ENCODE data around the gene MGP.

The MGP gene

GRCh38 chr12:14876833-14877232, 8.8 kb downstream of the MGP start:
- Histone ChIP-seq H3K4me1 (ENCODE audit: control insufficient read depth, insufficient read depth, low read length) (no peaks in the 10 kb centered on the region), H3K36me3 (ENCODE audit: control insufficient read depth, insufficient read depth, low read length) (no peaks in the 10 kb centered on the region), H3K27me3 (ENCODE audit: control insufficient read depth, insufficient read depth, low read length) (no peaks in the 10 kb centered on the region), H3K4me3 (ENCODE audit: low read length) (no peak overlapping the region), H3K9me3 (ENCODE audit: control insufficient read depth, low read length) (no peaks in the 10 kb centered on the region), H3K9ac (ENCODE audit: low read length) (no peak overlapping the region)

DNA sequence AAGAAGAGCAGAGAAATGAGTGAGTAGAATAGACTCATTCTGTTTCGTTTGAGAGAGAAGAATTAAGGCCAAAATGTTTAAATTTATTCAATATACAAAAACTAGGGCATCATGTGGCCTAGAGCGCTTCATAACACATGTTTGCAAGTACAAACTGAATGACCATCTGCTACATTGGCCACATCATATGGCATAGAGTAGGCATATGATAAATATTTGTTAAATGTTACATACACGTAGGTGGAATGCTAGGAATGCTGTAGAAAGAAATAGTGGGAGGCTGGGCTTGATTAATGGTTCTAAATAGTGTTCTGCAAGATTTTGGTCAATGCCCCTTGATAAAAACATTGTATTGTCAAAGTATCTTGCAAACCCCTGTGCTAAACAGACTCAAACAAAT, 10.8 kb downstream of the MGP start:
- no peaks in the 10 kb centered on the region for H3K27me3 ChIP-seq (ENCODE audit: control insufficient read depth, insufficient read depth, low read length)
- no peaks in the 10 kb centered on the region for H3K9me3 ChIP-seq (ENCODE audit: control insufficient read depth, low read length)
- no peak overlapping the region for H3K4me3 ChIP-seq (ENCODE audit: low read length)
- H3K36me3 ChIP-seq (ENCODE audit: control insufficient read depth, insufficient read depth, low read length) = no peaks in the 10 kb centered on the region
- no peaks in the 10 kb centered on the region for H3K4me1 ChIP-seq (ENCODE audit: control insufficient read depth, insufficient read depth, low read length)
- no peak overlapping the region for H3K9ac ChIP-seq (ENCODE audit: low read length)

DNA sequence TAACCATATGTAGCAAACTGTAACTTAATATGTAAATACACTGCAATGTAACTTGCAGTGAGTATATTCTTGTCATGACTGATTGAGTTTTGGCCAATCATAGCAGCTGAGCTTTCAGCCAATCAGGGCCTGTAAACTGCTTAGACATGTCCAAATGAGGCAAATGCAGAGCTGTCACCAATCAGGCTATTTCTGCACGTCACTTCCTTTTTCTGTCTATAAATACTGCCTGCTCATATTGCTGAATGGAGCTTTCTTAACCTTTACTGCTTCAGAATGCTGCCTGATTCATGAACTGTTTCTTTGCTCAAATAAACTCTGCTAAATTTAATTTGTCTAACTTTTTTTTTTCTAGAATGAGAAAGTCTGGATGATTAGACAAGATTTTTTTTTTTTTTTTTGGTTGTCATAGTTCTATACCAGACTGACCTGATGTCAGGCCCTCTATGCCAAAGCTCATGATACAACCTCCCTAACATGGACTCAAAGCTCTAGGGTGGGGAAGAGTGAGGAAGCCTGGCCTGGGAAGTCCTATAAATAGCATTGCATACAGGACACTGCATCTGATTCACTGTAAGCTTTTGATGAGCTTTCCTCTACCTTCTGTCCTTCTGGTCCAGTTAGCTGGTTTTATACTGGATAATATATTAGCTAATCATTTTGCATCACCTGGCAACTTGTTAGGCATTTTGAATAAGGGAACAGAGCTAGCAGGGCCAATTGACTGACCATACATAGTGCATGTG, 12.0 kb downstream of the MGP start:
- H3K4me3 ChIP-seq (ENCODE audit: low read length) = no peak overlapping the region
- H3K4me1 ChIP-seq (ENCODE audit: control insufficient read depth, insufficient read depth, low read length) = peaks cover 6% of the 10 kb centered on the region
- no peaks in the 10 kb centered on the region for H3K9me3 ChIP-seq (ENCODE audit: control insufficient read depth, low read length)
- H3K36me3 ChIP-seq (ENCODE audit: control insufficient read depth, insufficient read depth, low read length) = no peaks in the 10 kb centered on the region
- H3K9ac ChIP-seq (ENCODE audit: low read length) = no peak overlapping the region
- H3K27me3 ChIP-seq (ENCODE audit: control insufficient read depth, insufficient read depth, low read length) = no peaks in the 10 kb centered on the region

GRCh38 chr12:14871886-14872285, 13.8 kb downstream of the MGP start:
- H3K9ac ChIP-seq (ENCODE audit: low read length) = no peak overlapping the region
- peaks cover 6% of the 10 kb centered on the region for H3K4me1 ChIP-seq (ENCODE audit: control insufficient read depth, insufficient read depth, low read length)
- no peaks in the 10 kb centered on the region for H3K9me3 ChIP-seq (ENCODE audit: control insufficient read depth, low read length)
- no peaks in the 10 kb centered on the region for H3K27me3 ChIP-seq (ENCODE audit: control insufficient read depth, insufficient read depth, low read length)
- H3K4me3 ChIP-seq (ENCODE audit: low read length) = no peak overlapping the region
- no peaks in the 10 kb centered on the region for H3K36me3 ChIP-seq (ENCODE audit: control insufficient read depth, insufficient read depth, low read length)

- H3K4me3 ChIP-seq (ENCODE audit: low read length) = no peak overlapping the region
- H3K9me3 ChIP-seq (ENCODE audit: control insufficient read depth, low read length) = no peaks in the 10 kb centered on the region
- no peaks in the 10 kb centered on the region for H3K27me3 ChIP-seq (ENCODE audit: control insufficient read depth, insufficient read depth, low read length)
- H3K9ac ChIP-seq (ENCODE audit: low read length) = no peak overlapping the region
- peaks cover 6% of the 10 kb centered on the region for H3K4me1 ChIP-seq (ENCODE audit: control insufficient read depth, insufficient read depth, low read length)
- H3K36me3 ChIP-seq (ENCODE audit: control insufficient read depth, insufficient read depth, low read length) = no peaks in the 10 kb centered on the region
Observed at GRCh38 chr12:14871247-14871646, 14.4 kb downstream of the MGP start.

DNA sequence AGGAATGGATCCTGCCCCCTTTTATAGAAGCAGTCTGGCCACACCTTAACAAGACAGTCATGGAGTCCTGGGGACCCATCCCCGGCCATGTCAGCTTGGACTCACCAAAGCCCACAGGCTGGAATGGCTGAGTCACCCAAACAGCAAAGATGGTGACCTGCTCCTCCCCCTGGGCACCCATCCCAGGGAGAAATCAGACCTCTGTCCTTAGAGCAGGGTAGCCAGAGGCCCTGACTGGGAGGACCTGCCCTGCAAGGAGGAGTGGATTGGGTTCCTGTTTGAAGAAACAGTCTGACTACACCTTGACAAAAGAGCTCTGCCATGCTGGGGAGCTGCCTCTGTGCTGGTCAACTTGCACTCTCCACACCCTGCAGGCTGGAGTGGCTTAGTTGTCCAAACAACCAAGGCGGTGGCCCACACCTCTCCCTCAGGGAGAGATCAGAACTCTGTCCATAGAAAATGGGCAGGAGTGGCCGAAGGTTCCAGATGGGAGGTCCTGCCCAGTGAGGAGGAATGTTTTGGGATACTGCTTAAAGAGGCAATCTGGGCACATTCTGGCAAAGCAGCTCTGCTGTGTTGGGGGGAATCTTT, 16.6 kb downstream of the MGP start:
- Histone ChIP-seq H3K9me3 (ENCODE audit: control insufficient read depth, low read length) (no peaks in the 10 kb centered on the region), H3K27me3 (ENCODE audit: control insufficient read depth, insufficient read depth, low read length) (no peaks in the 10 kb centered on the region), H3K36me3 (ENCODE audit: control insufficient read depth, insufficient read depth, low read length) (no peaks in the 10 kb centered on the region), H3K4me1 (ENCODE audit: control insufficient read depth, insufficient read depth, low read length) (peaks cover 6% of the 10 kb centered on the region), H3K9ac (ENCODE audit: low read length) (no peak overlapping the region), H3K4me3 (ENCODE audit: low read length) (no peak overlapping the region)

- H3K9me3 ChIP-seq (ENCODE audit: control insufficient read depth, low read length) = no peaks in the 10 kb centered on the region
- H3K4me1 ChIP-seq (ENCODE audit: control insufficient read depth, insufficient read depth, low read length) = no peaks in the 10 kb centered on the region
- no peaks in the 10 kb centered on the region for H3K36me3 ChIP-seq (ENCODE audit: control insufficient read depth, insufficient read depth, low read length)
- no peak overlapping the region for H3K4me3 ChIP-seq (ENCODE audit: low read length)
- H3K9ac ChIP-seq (ENCODE audit: low read length) = no peak overlapping the region
- no peaks in the 10 kb centered on the region for H3K27me3 ChIP-seq (ENCODE audit: control insufficient read depth, insufficient read depth, low read length)
Observed at GRCh38 chr12:14860490-14860889, 25.2 kb downstream of the MGP start.

DNA sequence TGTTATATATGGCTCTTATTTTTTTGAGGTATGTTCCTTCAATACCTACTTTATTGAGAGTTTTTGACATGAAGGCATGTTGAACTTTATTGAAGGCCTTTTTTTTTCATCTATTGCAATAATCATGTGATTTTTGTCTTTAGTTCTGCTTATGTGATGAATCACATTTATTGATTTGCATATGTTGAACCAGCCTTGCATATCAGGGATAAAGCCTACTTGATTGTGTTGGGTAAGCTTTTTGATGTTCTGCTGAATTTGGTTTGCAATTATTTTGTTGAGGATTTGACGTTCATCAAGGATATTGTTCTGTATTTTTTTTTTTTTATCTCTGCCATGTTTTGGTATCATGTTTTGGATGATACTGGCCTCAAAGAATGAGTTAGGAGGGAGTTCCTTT, 27.1 kb downstream of the MGP start:
- Histone ChIP-seq H3K9ac (ENCODE audit: low read length) (no peak overlapping the region), H3K9me3 (ENCODE audit: control insufficient read depth, low read length) (no peaks in the 10 kb centered on the region), H3K36me3 (ENCODE audit: control insufficient read depth, insufficient read depth, low read length) (no peaks in the 10 kb centered on the region), H3K4me3 (ENCODE audit: low read length) (no peak overlapping the region), H3K27me3 (ENCODE audit: control insufficient read depth, insufficient read depth, low read length) (no peaks in the 10 kb centered on the region), H3K4me1 (ENCODE audit: control insufficient read depth, insufficient read depth, low read length) (no peaks in the 10 kb centered on the region)

GRCh38 chr12:14854586-14855183, 31.0 kb downstream of the MGP start:
- Histone ChIP-seq H3K9me3 (ENCODE audit: control insufficient read depth, low read length) (no peaks in the 10 kb centered on the region), H3K9ac (ENCODE audit: low read length) (no peak overlapping the region), H3K36me3 (ENCODE audit: control insufficient read depth, insufficient read depth, low read length) (no peaks in the 10 kb centered on the region), H3K4me3 (ENCODE audit: low read length) (no peak overlapping the region), H3K4me1 (ENCODE audit: control insufficient read depth, insufficient read depth, low read length) (no peaks in the 10 kb centered on the region), H3K27me3 (ENCODE audit: control insufficient read depth, insufficient read depth, low read length) (no peaks in the 10 kb centered on the region)

GRCh38 chr12:14853961-14854360, 31.7 kb downstream of the MGP start:
- Histone ChIP-seq H3K9ac (ENCODE audit: low read length) (no peak overlapping the region), H3K9me3 (ENCODE audit: control insufficient read depth, low read length) (no peaks in the 10 kb centered on the region), H3K4me3 (ENCODE audit: low read length) (no peak overlapping the region), H3K36me3 (ENCODE audit: control insufficient read depth, insufficient read depth, low read length) (no peaks in the 10 kb centered on the region), H3K27me3 (ENCODE audit: control insufficient read depth, insufficient read depth, low read length) (no peaks in the 10 kb centered on the region), H3K4me1 (ENCODE audit: control insufficient read depth, insufficient read depth, low read length) (no peaks in the 10 kb centered on the region)

DNA sequence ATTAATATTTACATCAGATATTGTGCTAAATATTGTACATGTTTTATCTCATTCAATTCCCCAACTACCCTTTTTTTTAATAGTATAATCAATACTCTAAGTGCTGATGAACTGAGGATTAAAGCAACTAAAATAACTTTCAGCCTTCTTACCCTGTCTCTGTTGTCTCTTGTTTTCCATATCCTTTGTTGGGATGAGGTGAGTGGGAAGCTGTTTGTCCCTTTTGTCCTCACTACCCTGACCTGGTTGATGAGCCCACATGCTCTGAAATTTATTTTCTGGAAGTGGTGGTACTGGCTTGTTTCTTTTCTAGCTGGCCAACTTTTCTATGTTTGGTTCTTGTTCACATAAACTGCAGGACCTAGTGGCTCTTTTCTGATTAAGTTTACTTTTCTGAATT, 32.8 kb downstream of the MGP start:
- Histone ChIP-seq H3K4me3 (ENCODE audit: low read length) (no peak overlapping the region), H3K4me1 (ENCODE audit: control insufficient read depth, insufficient read depth, low read length) (no peaks in the 10 kb centered on the region), H3K27me3 (ENCODE audit: control insufficient read depth, insufficient read depth, low read length) (no peaks in the 10 kb centered on the region), H3K36me3 (ENCODE audit: control insufficient read depth, insufficient read depth, low read length) (no peaks in the 10 kb centered on the region), H3K9ac (ENCODE audit: low read length) (no peak overlapping the region), H3K9me3 (ENCODE audit: control insufficient read depth, low read length) (no peaks in the 10 kb centered on the region)

DNA sequence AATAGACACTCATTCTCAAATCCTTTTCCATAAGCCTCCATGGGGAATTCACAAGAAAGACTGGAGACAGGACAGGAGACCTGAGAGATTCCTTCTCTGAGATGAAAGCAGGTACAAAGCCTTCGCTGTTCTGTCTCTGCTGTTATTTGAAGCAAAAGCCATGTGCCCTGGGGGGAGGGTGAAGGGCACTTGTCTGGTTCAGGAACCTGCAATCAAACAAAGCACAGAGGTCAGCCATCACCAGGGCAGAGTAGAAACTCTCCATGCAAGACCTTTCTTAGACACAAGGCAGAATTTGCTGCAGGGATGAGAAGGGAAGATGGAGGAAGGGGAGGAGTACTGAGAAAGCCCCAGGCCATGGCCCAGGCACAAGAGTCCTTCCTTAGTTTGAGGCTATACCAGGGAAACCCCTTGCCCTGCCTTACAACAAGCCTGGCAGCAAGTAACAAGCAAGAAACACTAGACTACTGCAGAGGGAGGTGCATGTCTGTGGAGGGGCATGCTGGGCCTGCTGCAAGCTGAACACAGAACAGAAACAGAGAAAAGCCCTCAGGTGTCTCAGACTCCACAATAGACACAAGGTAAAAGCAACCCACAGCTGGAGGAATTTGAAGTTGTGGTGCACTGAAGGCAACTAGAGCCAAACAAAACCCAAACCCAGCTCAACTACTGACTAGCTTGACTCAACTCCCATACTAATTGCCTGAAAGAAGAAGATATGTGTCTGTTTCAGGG, 34.6 kb downstream of the MGP start:
- H3K9me3 ChIP-seq (ENCODE audit: control insufficient read depth, low read length) = no peaks in the 10 kb centered on the region
- no peak overlapping the region for H3K4me3 ChIP-seq (ENCODE audit: low read length)
- H3K27me3 ChIP-seq (ENCODE audit: control insufficient read depth, insufficient read depth, low read length) = no peaks in the 10 kb centered on the region
- no peaks in the 10 kb centered on the region for H3K4me1 ChIP-seq (ENCODE audit: control insufficient read depth, insufficient read depth, low read length)
- H3K9ac ChIP-seq (ENCODE audit: low read length) = no peak overlapping the region
- no peaks in the 10 kb centered on the region for H3K36me3 ChIP-seq (ENCODE audit: control insufficient read depth, insufficient read depth, low read length)
